ENCODE data around the gene ATP7B.
"Not testable (repeated sequence)": the region's sequence is repeated elsewhere in the genome, so short reads cannot be mapped to it uniquely, and the experiment has no call there.

ATP7B gene

DNA sequence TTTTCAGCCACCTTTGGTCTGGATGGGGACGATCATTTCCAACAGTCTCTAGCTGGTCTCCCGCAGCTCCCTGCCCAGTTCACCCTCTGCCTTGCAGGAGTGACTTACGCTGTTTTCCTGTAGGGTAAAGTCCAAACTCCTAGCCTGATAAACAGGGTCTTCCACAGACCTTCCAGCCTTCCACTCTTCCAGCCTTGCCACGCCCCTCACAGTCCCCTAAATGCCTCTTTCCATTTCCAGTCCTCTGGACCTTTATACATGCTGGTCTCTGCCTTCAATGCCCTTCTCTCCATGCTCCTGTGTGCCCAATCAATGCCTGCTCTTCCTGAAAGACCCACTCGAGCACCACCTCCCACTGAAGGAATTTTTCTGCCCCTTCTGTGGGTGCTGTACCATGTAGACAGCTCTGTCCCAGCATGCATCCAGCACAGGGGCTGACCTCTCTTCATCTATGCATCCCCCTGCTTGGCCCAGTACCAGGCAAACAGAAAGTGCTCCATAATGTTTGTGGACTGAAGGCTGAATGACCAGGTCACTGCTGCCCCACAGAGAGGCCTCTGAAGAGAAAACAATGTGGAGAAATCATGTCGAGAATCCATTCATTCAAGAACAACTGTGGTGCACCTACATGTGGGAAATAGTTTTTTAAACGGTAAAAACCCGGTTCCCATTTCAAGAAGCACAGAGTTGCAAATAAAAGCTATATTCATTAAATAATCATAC lies 4.6 kb downstream of the ATP7B start:
- no peak for DNase-seq (ENCODE audit: low read depth in 3 of 3)

DNA sequence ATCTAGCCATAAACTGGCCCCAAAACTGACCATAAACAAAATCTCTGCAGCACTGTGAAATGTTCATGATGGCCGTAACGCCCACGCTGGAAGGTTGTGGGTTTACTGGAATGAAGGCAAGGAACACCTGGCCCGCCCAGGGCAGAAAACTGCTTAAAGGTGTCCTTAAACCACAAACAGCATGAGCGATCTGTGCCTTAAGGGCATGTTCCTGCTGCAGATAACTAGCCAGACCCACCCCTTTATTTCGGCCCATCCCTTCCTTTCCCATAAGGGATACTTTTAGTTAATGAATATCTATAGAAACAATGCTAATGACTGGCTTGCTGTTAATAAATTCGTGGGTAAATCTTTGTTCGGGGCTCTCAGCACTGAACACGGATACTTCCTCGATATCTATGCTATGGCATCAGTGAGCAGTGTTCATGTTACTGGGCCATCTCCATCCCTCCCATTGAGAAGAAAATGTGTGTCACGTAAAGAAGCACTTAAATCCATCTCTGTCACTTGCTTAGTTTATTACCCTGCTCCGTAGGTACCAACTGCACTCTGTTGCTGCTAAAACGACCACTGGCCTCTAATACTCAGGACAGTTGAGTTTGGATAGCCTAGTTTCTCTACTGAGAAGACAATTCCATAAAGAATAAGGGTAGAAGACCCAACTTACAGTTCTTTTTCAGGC lies 5.3 kb downstream of the ATP7B start:
- no peak for DNase-seq (ENCODE audit: low read depth in 3 of 3)

- no peak for DNase-seq (ENCODE audit: low read depth in 3 of 3)
These were observed 6.6 kb downstream of the ATP7B start for GRCh38 chr13:52004511-52005170.

GRCh38 chr13:52003541-52003940 lies 7.7 kb downstream of the ATP7B start:
- DNase-seq (ENCODE audit: low read depth in 3 of 3), result no peak

GRCh38 chr13:52002361-52002760 lies 8.9 kb downstream of the ATP7B start:
- no peak for DNase-seq (ENCODE audit: low read depth in 3 of 3)

- DNase-seq (ENCODE audit: low read depth in 3 of 3), result no peak
These were observed 10.0 kb downstream of the ATP7B start for GRCh38 chr13:52001120-52001731.

DNA sequence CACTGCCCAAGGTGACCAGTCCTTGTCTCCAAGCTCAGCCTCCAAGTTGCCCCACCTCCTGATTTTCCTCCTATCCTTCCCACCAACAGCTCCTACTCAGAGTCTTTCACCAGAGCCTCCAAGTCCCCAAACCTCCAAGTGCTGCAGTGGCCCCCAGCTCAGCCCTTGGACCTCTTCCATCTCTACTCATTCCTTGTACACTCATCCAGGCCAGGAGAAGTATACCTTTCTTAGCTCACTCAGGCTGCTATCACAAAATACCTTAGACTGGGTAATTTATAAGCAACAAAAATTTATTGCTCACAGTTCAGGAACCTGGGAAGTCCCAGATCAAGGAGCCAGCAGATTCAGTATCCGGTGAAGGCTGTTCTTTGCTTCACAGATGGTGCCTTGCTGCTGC lies 11.3 kb downstream of the ATP7B start:
- DNase-seq (ENCODE audit: low read depth in 3 of 3), result no peak

DNA sequence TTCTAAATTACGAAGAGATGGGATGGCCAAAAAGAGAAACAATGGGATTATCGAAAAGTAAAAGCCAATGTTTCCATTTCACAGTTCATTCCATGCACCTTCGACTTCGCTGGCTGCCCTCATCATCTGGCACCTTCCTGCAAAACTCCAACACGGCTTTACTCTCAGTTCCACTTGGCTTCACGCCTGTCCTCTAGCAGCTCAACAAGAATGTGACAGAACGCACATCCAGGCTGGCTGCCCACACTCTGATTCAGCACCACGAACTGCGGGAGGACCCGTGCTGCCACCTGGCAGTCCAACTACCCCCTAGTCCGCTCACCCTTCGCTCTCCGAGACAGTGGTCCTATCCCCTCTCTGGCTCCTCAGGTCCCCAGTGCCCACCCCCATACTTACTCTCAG lies 11.7 kb downstream of the ATP7B start:
- DNase-seq (ENCODE audit: low read depth in 3 of 3), result no peak

GRCh38 chr13:51998723-51999509 lies 12.3 kb downstream of the ATP7B start:
- DNase-seq (ENCODE audit: low read depth in 3 of 3), result no peak

GRCh38 chr13:51997641-51998330 lies 13.5 kb downstream of the ATP7B start:
- no peak for DNase-seq (ENCODE audit: low read depth in 3 of 3)

DNA sequence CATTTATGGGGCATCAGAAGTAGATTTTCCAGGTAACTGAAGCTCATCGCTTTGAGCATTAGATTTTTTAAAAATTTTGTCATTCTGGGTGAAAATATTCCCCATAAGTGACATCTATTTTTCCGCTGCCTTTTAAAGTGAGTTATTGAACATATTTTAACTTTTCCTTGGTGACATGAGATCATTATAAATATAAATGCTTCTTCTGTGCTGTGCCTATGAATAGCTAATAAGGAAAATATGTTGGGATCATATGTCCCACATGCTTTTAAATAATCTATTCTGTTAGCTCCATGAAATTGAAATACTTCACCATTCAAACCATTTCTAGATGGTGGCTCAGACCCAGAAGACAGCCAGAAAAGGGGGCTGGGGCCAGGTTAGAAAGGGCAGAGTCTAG lies 14.1 kb downstream of the ATP7B start:
- no peak for DNase-seq (ENCODE audit: low read depth in 3 of 3)

DNA sequence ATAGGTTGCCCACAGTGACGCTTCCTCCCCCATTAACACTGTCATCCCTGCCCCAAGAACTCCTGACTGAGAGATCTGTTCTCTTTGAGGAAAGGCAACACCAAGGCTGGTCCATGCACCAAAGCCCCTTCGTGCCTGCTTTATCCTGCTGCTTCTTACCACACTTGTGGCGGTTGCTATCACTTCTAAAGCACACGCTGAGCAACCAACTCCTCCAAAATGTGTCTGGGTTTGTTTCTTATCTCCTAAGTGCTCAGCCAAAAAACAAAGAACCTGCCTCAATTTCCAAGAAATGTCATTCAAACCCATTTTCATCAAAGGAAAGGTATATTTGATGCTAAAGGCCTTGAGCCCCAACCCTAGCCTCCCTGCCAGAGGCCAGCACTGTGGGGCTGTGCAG lies 14.6 kb downstream of the ATP7B start:
- no peak for DNase-seq (ENCODE audit: low read depth in 3 of 3)

DNA sequence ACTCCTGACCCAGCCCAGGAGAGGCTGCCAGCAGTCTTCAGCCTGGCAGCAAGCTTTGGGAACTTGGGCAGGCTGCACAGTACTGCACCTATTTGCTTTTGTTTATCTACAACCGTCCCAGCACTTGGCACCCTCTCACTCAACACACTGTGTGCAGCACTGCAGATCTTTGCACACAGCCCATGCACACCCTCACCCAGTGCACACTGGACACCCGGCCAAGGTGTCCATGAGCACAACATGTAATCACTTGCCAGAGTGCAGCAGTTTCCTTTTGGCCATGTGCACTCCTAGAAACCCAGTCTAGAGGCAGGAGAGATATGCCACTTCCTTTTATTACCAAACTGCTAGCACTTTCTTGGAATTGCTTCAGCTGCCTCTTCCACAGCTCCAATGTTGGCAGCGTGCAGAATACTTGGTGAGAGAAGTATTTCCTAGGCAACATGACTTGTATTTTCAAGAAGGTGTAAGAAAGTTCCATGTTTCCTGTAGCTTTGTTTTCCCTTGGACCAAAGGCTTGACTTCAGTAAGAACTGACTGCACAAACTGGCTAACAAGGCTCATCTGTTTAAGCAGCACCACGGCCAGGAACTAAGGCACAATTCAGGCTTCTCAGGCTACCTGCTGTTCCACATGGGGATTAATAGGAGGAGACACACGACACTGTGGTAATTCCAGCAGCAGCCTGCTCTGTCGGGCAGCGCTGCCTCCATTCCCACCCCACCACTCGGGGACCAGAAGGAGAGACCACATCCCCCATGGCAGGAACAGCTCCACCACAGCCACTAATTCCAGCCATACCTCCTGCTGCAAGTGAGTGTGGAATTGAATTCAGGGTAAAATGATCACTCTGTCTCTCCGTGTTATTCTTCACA lies 15.3 kb downstream of the ATP7B start:
- no peak for DNase-seq (ENCODE audit: low read depth in 3 of 3)

- no peak for DNase-seq (ENCODE audit: low read depth in 3 of 3)
These were observed 17.5 kb downstream of the ATP7B start for GRCh38 chr13:51993713-51994112.

DNA sequence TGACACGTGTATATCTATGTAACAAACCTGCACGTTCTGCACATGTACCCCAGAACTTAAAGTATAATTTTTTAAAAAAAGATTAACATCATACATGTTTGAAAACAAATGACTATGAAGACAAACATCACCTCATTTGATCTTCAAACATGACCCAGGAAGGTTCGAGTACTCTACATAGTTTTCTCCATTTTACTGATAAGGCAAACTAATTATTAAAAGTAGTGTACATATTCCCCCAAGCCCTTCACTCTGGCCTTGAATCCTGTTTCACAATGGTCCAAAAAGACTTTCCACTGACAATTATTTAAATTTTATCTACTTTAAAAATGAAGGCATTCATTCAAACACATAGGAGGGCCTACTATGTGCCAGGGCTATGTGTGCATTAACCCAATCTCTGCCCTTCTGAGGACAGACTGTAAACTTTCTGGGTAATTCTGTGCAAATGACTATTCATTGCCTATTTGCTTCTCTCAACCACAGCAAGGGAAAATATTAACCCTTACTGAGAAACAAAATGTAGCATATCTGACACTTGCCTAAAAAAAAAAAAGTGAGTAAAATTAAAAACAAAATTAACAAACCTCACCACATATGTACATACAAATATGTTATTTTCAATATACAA lies 22.1 kb downstream of the ATP7B start:
- DNase-seq (ENCODE audit: low read depth in 3 of 3), result no peak

DNA sequence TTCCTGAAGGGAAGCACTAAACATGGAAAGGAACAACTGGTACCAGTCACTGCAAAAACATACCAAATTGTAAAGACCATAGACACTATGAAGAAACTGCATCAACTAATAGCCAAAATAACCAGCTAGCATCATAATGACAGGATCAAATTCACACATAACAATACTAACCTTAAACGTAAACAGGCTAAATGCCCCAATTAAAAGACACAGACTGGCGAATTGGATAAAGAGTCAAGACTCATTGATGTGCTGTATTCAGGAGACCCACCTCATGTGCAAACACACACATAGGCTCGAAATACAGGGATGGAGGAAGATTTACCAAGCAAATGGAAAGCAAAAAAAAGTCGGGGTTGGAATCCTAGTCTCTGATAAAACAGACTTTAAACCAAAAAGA lies 26.3 kb downstream of the ATP7B start:
- not testable (repeated sequence) for DNase-seq (ENCODE audit: low read depth in 3 of 3)

GRCh38 chr13:51983292-51983691 lies 28.0 kb downstream of the ATP7B start:
- DNase-seq (ENCODE audit: low read depth in 3 of 3), result not testable (repeated sequence)

- DNase-seq (ENCODE audit: low read depth in 3 of 3), result no peak
These were observed 29.9 kb downstream of the ATP7B start for GRCh38 chr13:51981355-51981754.

DNA sequence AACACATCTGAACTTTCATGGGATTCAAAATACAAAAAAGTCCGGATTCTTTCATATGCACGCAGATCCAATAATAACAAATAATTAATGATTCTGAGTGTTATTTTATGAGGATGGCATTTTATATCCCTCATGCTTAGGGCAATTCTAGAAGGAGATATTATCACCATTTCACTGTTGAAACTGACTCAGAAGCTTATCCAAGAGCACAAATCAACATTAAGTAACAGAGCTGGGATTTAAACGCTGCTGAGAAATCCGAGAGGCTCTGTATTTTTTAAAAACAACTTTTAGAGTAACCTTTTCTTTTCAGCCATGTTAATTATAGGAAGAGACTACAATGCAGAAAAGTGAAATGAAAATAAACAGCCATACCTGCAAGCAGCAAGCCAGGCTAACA lies 30.3 kb downstream of the ATP7B start:
- no peak for DNase-seq (ENCODE audit: low read depth in 3 of 3)

All from stimulated activated CD4-positive, alpha-beta T cell treated with anti-CD3 and anti-CD28 coated beads, TNF-alpha, amount 100 ng/mL, for 24 hours (primary cell).